ENCODE data around the gene FCER2. TPM values are rescaled to one million over a fixed set of nuclear protein-coding genes. Genes with fewer than 3 reads are reported as not detected.

The FCER2 gene
- total RNA-seq, 2 donors from 2014 or later, result 0.78 TPM; not detected in 1

- no peak overlapping the region for H3K4me3 Mint-ChIP-seq
- no peak for DNase-seq (ENCODE audit: low spot score)
- peaks cover 6% of the 10 kb centered on the region for H3K9me3 Mint-ChIP-seq
- no peaks in the 10 kb centered on the region for H3K27me3 Mint-ChIP-seq
- H3K36me3 Mint-ChIP-seq, result peaks cover 9% of the 10 kb centered on the region
- H3K4me1 Mint-ChIP-seq (ENCODE audit: low read depth in 2 of 2), result peaks cover 22 to 30% of the 10 kb centered on the region in 2 donors
- no peak overlapping the region for H3K27ac Mint-ChIP-seq
- no peak for ATAC-seq
Measured at GRCh38 chr19:7640803-7641202, 61.1 kb downstream of the FCER2 start.

GRCh38 chr19:7639863-7640348, 62.0 kb downstream of the FCER2 start:
- Mint-ChIP-seq H3K9me3 (peaks cover 6% of the 10 kb centered on the region), H3K4me3 (peak overlapping the region; percentile 32), H3K27ac (no peak overlapping the region), H3K36me3 (peaks cover 9% of the 10 kb centered on the region), H3K27me3 (no peaks in the 10 kb centered on the region), H3K4me1 (ENCODE audit: low read depth in 2 of 2) (peaks cover 22 to 29% of the 10 kb centered on the region in 2 donors)
- DNase-seq (ENCODE audit: low spot score) (no peak), ATAC-seq (no peak)

DNA sequence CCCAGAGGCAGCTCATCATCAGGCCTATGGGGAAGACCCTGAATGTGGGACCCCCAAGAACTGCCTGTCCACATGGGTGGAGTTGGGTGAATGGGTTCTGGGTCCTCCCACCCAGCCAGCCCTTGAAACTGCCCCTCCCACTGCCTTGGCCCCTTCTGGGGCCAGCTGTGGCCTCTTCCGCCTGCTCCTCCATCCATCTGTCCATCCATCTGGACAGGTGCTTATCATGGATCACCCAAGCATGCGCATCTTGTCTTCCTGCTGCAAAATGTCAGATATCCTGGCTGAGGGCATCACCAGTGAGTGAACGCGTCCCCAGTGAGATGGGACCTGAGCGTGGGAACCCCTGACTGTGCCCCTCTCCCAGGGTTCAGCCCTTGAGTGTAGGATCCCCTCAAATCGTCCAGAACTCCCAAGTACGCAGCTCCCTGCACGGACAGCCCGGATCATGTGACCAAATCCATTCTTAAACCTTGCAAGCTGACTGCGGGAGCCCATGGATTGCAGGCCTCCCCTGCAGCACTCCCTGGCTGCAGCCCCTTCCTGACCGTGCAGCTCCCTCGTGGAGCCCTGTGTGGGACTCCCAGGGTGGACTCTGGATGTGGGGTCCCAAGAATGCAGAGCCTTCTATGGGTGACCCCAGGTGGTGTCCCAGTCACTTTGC, 63.0 kb downstream of the FCER2 start:
- ATAC-seq, result no peak
- Mint-ChIP-seq H3K4me1 (ENCODE audit: low read depth in 2 of 2) (peaks cover 22 to 33% of the 10 kb centered on the region in 2 donors), H3K9me3 (peaks cover 6% of the 10 kb centered on the region), H3K36me3 (peaks cover 9% of the 10 kb centered on the region), H3K27me3 (no peaks in the 10 kb centered on the region), H3K27ac (no peak overlapping the region), H3K4me3 (peak overlapping the region; percentile 51)
- no peak for DNase-seq (ENCODE audit: low spot score)

Other genes starting within 250 kb of the FCER2 start
- 1 to 10 TPM; 1.2 to 1.4 TPM for gene PEX11G, start 213.1 kb downstream of the FCER2 start, total RNA-seq
- 10 to 100 TPM; 10.2 to 15.6 TPM for gene ZNF358, start 186.0 kb downstream of the FCER2 start, total RNA-seq
- 10 to 100 TPM; 26.0 to 41.2 TPM for gene MCOLN1, start 179.5 kb downstream of the FCER2 start, total RNA-seq
- 100 to 1,000 TPM; 259 to 369 TPM for gene PNPLA6, start 166.4 kb downstream of the FCER2 start, total RNA-seq
- gene CAMSAP3, start 106.3 kb downstream of the FCER2 start, total RNA-seq, result 1 to 10 TPM in 1 of 2 donors, under 1 TPM in 1; 0.36 to 1.2 TPM
- gene XAB2, start 72.6 kb downstream of the FCER2 start, total RNA-seq, result 10 to 100 TPM; 42.2 to 46.1 TPM
- gene PET100, start 72.3 kb downstream of the FCER2 start, total RNA-seq, result 10 to 100 TPM; 75.9 to 95.7 TPM
- gene PCP2, start 68.4 kb downstream of the FCER2 start, total RNA-seq, result 1 to 10 TPM; 1.2 to 1.5 TPM
- 100 to 1,000 TPM; 233 to 247 TPM for gene STXBP2, start 65.0 kb downstream of the FCER2 start, total RNA-seq
- not detected for gene RETN, start 33.1 kb downstream of the FCER2 start, total RNA-seq
- gene MCEMP1, start 25.0 kb downstream of the FCER2 start, total RNA-seq, result not detected
- gene TRAPPC5, start 21.3 kb downstream of the FCER2 start, total RNA-seq, result 10 to 100 TPM; 57.9 to 75.7 TPM
- not detected for gene CLEC4G, start 30.0 kb upstream of the FCER2 start, total RNA-seq
- gene CD209, start 45.4 kb upstream of the FCER2 start, total RNA-seq, result not detected
- gene CLEC4M, start 61.1 kb upstream of the FCER2 start, total RNA-seq, result not detected
- 10 to 100 TPM in 1 of 2 donors, 1 to 10 TPM in 1; 7.8 to 11.5 TPM for gene EVI5L, start 128.1 kb upstream of the FCER2 start, total RNA-seq
- gene PRR36, start 172.3 kb upstream of the FCER2 start, total RNA-seq, result not detected
- not detected for gene LRRC8E, start 186.4 kb upstream of the FCER2 start, total RNA-seq
- 10 to 100 TPM; 45.2 to 47.1 TPM for gene MAP2K7, start 201.7 kb upstream of the FCER2 start, total RNA-seq
- gene TGFBR3L, start 212.7 kb upstream of the FCER2 start, total RNA-seq, result 1 to 10 TPM; 4.7 to 5.6 TPM
- gene SNAPC2, start 218.2 kb upstream of the FCER2 start, total RNA-seq, result 10 to 100 TPM; 25.4 to 48.6 TPM
- gene CTXN1, start 224.0 kb upstream of the FCER2 start, total RNA-seq, result under 1 TPM in 1 of 2 donors, not detected in 1; 0.33 TPM
- gene TIMM44, start 241.5 kb upstream of the FCER2 start, total RNA-seq, result 100 to 1,000 TPM in 1 of 2 donors, 10 to 100 TPM in 1; 76.0 to 126 TPM